KMS-11 (cell line): ENCODE measurements around the gene ANGPT4.

Experiments used
- H2AFZ ChIP-seq: fragments of 200-600 bp; sonication (generic); 2 replicates; pipeline ENCODE4 v1.6.1; 2016; ENCODE audit warnings: antibody characterized with exemption, mixed run types, low read depth
- H3K27ac ChIP-seq: fragments of 200-600 bp; sonication (generic); 2 replicates; pipeline ENCODE4 v1.6.1; 2016; ENCODE audit warnings: mild to moderate bottlenecking, mixed run types
- H3K27me3 ChIP-seq: fragments of 200-600 bp; sonication (generic); 2 replicates; pipeline ENCODE4 v1.6.1; 2017; ENCODE audit warnings: mild to moderate bottlenecking, low read depth, mixed run types, moderate library complexity; ENCODE audit not compliant: insufficient read depth
- H3K36me3 ChIP-seq: fragments of 200-600 bp; sonication (generic); 2 replicates; pipeline ENCODE4 v1.6.1; 2017; ENCODE audit warnings: mild to moderate bottlenecking, mixed run types; ENCODE audit not compliant: insufficient read depth
- H3K4me1 ChIP-seq: fragments of 200-600 bp; sonication (generic); 2 replicates; pipeline ENCODE4 v1.6.1; 2016; ENCODE audit warnings: mild to moderate bottlenecking, low read depth, mixed run types; ENCODE audit not compliant: poor library complexity, severe bottlenecking
- H3K4me2 ChIP-seq: fragments of 200-600 bp; sonication (generic); 2 replicates; pipeline ENCODE4 v1.7.0; 2016; ENCODE audit warnings: mild to moderate bottlenecking, mixed run types
- H3K4me3 ChIP-seq: fragments of 200-600 bp; sonication (generic); IDR thresholded peaks from 2 replicates; pipeline ENCODE4 v1.6.1; 2017; ENCODE audit warnings: low read depth, low read length, mixed read lengths; ENCODE audit not compliant: insufficient read depth
- H3K79me2 ChIP-seq: fragments of 200-600 bp; sonication (generic); 2 replicates; pipeline ENCODE4 v1.6.1; 2016; ENCODE audit warnings: low read depth, mixed run types; ENCODE audit not compliant: insufficient read depth
- H3K9ac ChIP-seq: fragments of 200-600 bp; sonication (generic); 2 replicates; pipeline ENCODE4 v1.6.1; 2016; ENCODE audit warnings: mild to moderate bottlenecking, mixed run types
- H4K20me1 ChIP-seq: fragments of 200-600 bp; sonication (generic); 2 replicates; pipeline ENCODE4 v1.6.1; 2016; ENCODE audit warnings: mild to moderate bottlenecking, mixed run types; ENCODE audit not compliant: insufficient read depth
- CTCF ChIP-seq: fragments of 200-600 bp; sonication (generic); conservative IDR thresholded peaks from 2 replicates; pipeline ENCODE4 v1.6.1; 2017; ENCODE audit warnings: low read depth, mild to moderate bottlenecking, antibody characterized with exemption, low read length, moderate library complexity, mixed read lengths

The ANGPT4 gene

GRCh38 chr20:889932-890463, 26.1 kb downstream of the ANGPT4 start:
- H3K27me3 ChIP-seq = no peaks in the 10 kb centered on the region

GRCh38 chr20:889106-889505, 27.0 kb downstream of the ANGPT4 start:
- Histone ChIP-seq H3K9ac (no peak overlapping the region), H3K4me3 (no peak overlapping the region), H4K20me1 (no peaks in the 10 kb centered on the region), H3K27me3 (no peaks in the 10 kb centered on the region), H3K4me1 (no peaks in the 10 kb centered on the region), H3K36me3 (no peaks in the 10 kb centered on the region), H3K79me2 (no peaks in the 10 kb centered on the region), H3K4me2 (no peak overlapping the region), H3K27ac (no peak overlapping the region), H2AFZ (no peak overlapping the region)
- TF ChIP-seq CTCF = no peak

More at GRCh38 chr20:889932-890463, 26.1 kb downstream of the ANGPT4 start:
- no peak overlapping the region for H2AFZ ChIP-seq
- H3K36me3 ChIP-seq = no peaks in the 10 kb centered on the region
- H4K20me1 ChIP-seq = no peaks in the 10 kb centered on the region
- no peak overlapping the region for H3K4me2 ChIP-seq
- no peak overlapping the region for H3K4me3 ChIP-seq
- no peak for TF ChIP-seq CTCF
- no peak overlapping the region for H3K9ac ChIP-seq
- H3K4me1 ChIP-seq = no peaks in the 10 kb centered on the region
- H3K27ac ChIP-seq = no peak overlapping the region
- no peaks in the 10 kb centered on the region for H3K79me2 ChIP-seq

DNA sequence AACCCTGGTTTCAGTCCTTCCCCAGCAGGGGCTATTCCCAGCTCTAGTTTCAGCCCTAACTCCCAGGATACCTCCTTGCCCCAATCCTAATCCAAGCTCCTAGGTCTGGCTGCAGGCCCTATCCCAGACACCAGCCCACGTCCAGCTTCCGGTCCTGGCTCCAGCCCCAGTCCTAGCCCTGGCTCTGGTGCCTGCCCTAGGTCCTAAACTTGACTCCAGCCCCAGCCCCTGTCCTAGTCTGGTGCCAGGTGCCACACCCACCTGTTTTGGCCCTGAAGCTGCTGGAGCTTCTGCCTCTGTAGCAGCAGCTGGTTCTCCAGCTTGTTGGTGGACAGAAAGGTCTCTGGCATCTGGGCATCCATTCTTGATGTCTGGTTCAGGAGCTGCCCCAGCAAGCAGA, 28.1 kb downstream of the ANGPT4 start:
- H3K36me3 ChIP-seq = no peaks in the 10 kb centered on the region
- no peak overlapping the region for H3K27ac ChIP-seq
- H3K27me3 ChIP-seq = no peaks in the 10 kb centered on the region
- H2AFZ ChIP-seq = no peak overlapping the region
- TF ChIP-seq CTCF = no peak
- H3K4me2 ChIP-seq = no peak overlapping the region
- H3K4me3 ChIP-seq = no peak overlapping the region
- no peaks in the 10 kb centered on the region for H4K20me1 ChIP-seq
- no peak overlapping the region for H3K9ac ChIP-seq
- H3K79me2 ChIP-seq = no peaks in the 10 kb centered on the region
- no peaks in the 10 kb centered on the region for H3K4me1 ChIP-seq

- H3K79me2 ChIP-seq = no peaks in the 10 kb centered on the region
- no peaks in the 10 kb centered on the region for H4K20me1 ChIP-seq
- no peak overlapping the region for H3K4me2 ChIP-seq
- H3K27ac ChIP-seq = no peak overlapping the region
- H3K4me1 ChIP-seq = no peaks in the 10 kb centered on the region
- H3K9ac ChIP-seq = no peak overlapping the region
- no peak for TF ChIP-seq CTCF
- no peak overlapping the region for H3K4me3 ChIP-seq
- no peaks in the 10 kb centered on the region for H3K27me3 ChIP-seq
- no peak overlapping the region for H2AFZ ChIP-seq
- H3K36me3 ChIP-seq = no peaks in the 10 kb centered on the region
These were observed 29.0 kb downstream of the ANGPT4 start for GRCh38 chr20:887137-887536.
